Liver (tissue), 9 donors: ENCODE results near the gene CMIP. TPM values are rescaled to one million over a fixed set of nuclear protein-coding genes. Genes with fewer than 3 reads are reported as not detected.

Source experiments
- DNase-seq: peaks from one replicate; pipeline ENCODE4 v3.0.0-alpha.2; 2017; ENCODE audit warnings: low spot score
- H3K27ac ChIP-seq, 2 donors: one replicate each; pipeline ENCODE4 v1.7.0; 2013; ENCODE audit warnings: inconsistent platforms in 2 of 2, low read length in 2 of 2, control low read depth in 1 of 2, low read depth in 1 of 2, mild to moderate bottlenecking in 1 of 2
- H3K27me3 ChIP-seq, 4 donors: one replicate each; pipeline versions ENCODE4 v1.6.1 to v1.7.0; 2013; ENCODE audit warnings: low read length in 3 of 4, inconsistent platforms in 1 of 4, mild to moderate bottlenecking in 1 of 4, moderate library complexity in 1 of 4; ENCODE audit not compliant: control insufficient read depth in 4 of 4, insufficient read depth in 4 of 4
- H3K36me3 ChIP-seq, 4 donors: one replicate each; pipeline versions ENCODE4 v1.6.1 to v1.7.0; 2013; ENCODE audit warnings: low read length in 3 of 4, mild to moderate bottlenecking in 3 of 4, low read depth in 1 of 4, moderate library complexity in 1 of 4; ENCODE audit not compliant: control insufficient read depth in 4 of 4, insufficient read depth in 3 of 4
- H3K4me1 ChIP-seq, 4 donors: one replicate each; pipeline versions ENCODE4 v1.6.1 to v1.7.0; 2013; ENCODE audit warnings: low read length in 3 of 4, mild to moderate bottlenecking in 3 of 4, moderate library complexity in 1 of 4; ENCODE audit not compliant: control insufficient read depth in 4 of 4, insufficient read depth in 4 of 4
- H3K4me3 ChIP-seq, 3 donors: one replicate each; pipeline versions ENCODE4 v1.6.1 to v1.7.0; 2013; ENCODE audit warnings: low read length in 3 of 3, control low read depth in 1 of 3, low read depth in 1 of 3, mild to moderate bottlenecking in 1 of 3
- H3K9ac ChIP-seq, 2 donors: one replicate each; pipeline ENCODE4 v1.7.0; 2013; ENCODE audit warnings: low read length in 2 of 2, mild to moderate bottlenecking in 2 of 2, moderate library complexity in 2 of 2, control low read depth in 1 of 2, low read depth in 1 of 2
- H3K9me3 ChIP-seq, 4 donors: one replicate each; pipeline versions ENCODE4 v1.6.1 to v1.7.0; 2013; ENCODE audit warnings: low read length in 3 of 4; ENCODE audit not compliant: control insufficient read depth in 4 of 4
- FOXA1 ChIP-seq: IDR thresholded peaks from 2 replicates; pipeline ENCODE4 v1.6.1; 2016; ENCODE audit warnings: antibody characterized with exemption
- HNF4G ChIP-seq: IDR thresholded peaks from 2 replicates; pipeline ENCODE4 v1.6.1; 2016; ENCODE audit warnings: antibody characterized with exemption
- JUND ChIP-seq, 2 donors: IDR thresholded peaks; 2 replicates each; pipeline ENCODE4 v1.6.1; 2016; ENCODE audit warnings: antibody characterized with exemption in 2 of 2
- NR2F2 ChIP-seq: IDR thresholded peaks from 2 replicates; pipeline ENCODE4 v1.6.1; 2016; ENCODE audit warnings: antibody characterized with exemption
- RAD21 ChIP-seq, 2 donors: IDR thresholded peaks; 2 replicates each; pipeline ENCODE4 v1.6.1; 2016; ENCODE audit warnings: antibody characterized with exemption in 2 of 2, mild to moderate bottlenecking in 2 of 2
- RXRA ChIP-seq, 2 donors: IDR thresholded peaks; 2 replicates each; pipeline ENCODE4 v1.6.1; 2017 to 2018; ENCODE audit warnings: antibody characterized with exemption in 2 of 2, mild to moderate bottlenecking in 1 of 2
- YY1 ChIP-seq: IDR thresholded peaks from 2 replicates; pipeline ENCODE4 v1.6.1; 2016; ENCODE audit warnings: antibody characterized with exemption, mild to moderate bottlenecking
- WGBS: extraction: QIAGEN DNeasy Blood & Tissue Kit; methylation state at CpG from one replicate; pipeline ENCODE4 v1.1.7; 2013; 5-methylcytosine and 5-hydroxymethylcytosine counted together
- polyA plus RNA-seq, 2 donors: library from polyadenylated mRNA; stranded (reverse) in 1 of 2; unstranded in 1 of 2; fragments of 200-250 nt in 1 of 2; fragments of >200 nt in 1 of 2; fragmentation: Nextera tagmentation in 1 of 2; extraction: Ambion mirVana in 1 of 2; gene quantifications; one replicate each; pipeline versions ENCODE4 v1.2.1 to v1.2.3, GENCODE V29; 2013 to 2015
- total RNA-seq, 2 donors: library from RNA; depleted of rRNA; stranded (reverse); fragments of >200 nt; gene quantifications; one replicate each; pipeline ENCODE4 v1.2.3, GENCODE V29; 2014
- TF ChIP-seq, protein P1 (sequence below): IDR thresholded peaks from 2 replicates; pipeline ENCODE4 v1.6.1; 2016; ENCODE audit warnings: antibody characterized with exemption
- TF ChIP-seq, protein P2 (sequence below): IDR thresholded peaks from 2 replicates; pipeline ENCODE4 v1.6.1; 2016; ENCODE audit warnings: antibody characterized with exemption
- TF ChIP-seq, protein P3 (sequence below): IDR thresholded peaks from 2 replicates; pipeline ENCODE4 v1.6.1; 2016; ENCODE audit warnings: antibody characterized with exemption, mild to moderate bottlenecking
- donor health status: healthy.
- donor health status: healthy.
- donor health status: healthy.
- donor health status: healthy.
- donor health status: healthy.

CMIP gene
- total and polyA plus RNA-seq, 4 donors: 1.7 to 15.6 (median 10.1) TPM

DNA sequence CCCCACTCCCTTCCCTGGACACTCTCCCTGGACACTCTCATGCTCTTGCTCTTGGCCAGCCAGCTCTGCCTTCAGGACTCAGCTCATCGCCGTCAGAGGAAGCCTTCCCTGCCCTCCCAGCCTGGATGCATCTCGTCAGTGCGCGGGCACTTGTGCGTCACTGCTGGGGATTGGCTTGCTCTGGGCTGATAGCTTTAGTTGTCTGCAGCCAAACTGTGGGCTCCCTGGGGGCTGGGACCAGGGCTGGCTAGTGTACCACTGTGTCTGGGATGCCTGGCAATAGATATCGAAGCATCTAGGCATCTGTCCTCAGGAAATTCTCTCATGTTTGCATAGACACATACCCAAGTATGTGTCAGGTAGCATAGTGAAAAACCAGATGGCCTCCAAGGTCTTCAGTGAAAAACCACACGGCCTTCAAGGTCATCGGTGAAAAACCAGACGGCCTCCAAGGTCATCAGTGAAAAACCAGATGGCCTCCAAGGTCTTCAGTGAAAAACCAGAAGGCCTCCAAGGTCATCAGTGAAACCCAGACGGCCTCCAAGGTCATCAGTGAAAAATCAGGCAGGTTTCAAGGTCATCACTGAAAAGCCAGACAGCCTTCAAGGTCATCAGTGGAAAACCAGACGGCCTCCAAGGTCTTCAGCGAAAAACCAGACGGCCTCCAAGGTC lies 72.0 kb downstream of the CMIP start:
- no peak for DNase-seq
- TF ChIP-seq YY1 (no peak), RXRA (IDR thresholded peaks at IDR 0.05) (no peak), NR2F2 (peak; percentile 64)
- TF ChIP-seq, protein P1, sequence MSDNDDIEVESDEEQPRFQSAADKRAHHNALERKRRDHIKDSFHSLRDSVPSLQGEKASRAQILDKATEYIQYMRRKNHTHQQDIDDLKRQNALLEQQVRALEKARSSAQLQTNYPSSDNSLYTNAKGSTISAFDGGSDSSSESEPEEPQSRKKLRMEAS: no peak
- TF ChIP-seq, protein P2, sequence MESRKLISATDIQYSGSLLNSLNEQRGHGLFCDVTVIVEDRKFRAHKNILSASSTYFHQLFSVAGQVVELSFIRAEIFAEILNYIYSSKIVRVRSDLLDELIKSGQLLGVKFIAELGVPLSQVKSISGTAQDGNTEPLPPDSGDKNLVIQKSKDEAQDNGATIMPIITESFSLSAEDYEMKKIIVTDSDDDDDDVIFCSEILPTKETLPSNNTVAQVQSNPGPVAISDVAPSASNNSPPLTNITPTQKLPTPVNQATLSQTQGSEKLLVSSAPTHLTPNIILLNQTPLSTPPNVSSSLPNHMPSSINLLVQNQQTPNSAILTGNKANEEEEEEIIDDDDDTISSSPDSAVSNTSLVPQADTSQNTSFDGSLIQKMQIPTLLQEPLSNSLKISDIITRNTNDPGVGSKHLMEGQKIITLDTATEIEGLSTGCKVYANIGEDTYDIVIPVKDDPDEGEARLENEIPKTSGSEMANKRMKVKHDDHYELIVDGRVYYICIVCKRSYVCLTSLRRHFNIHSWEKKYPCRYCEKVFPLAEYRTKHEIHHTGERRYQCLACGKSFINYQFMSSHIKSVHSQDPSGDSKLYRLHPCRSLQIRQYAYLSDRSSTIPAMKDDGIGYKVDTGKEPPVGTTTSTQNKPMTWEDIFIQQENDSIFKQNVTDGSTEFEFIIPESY: no peak
- Histone ChIP-seq H3K4me3 (no peak overlapping the region), H3K4me1 (peaks cover 11 to 26% (median 18%) of the 10 kb centered on the region in 4 donors), H3K9ac (no peak overlapping the region), H3K27ac (no peak overlapping the region), H3K36me3 (peaks cover 0 to 2% (median 0%) of the 10 kb centered on the region in 4 donors), H3K27me3 (no peaks in the 10 kb centered on the region), H3K9me3 (no peaks in the 10 kb centered on the region)
- WGBS: 92% methylated on average over 14 of the region's 14 CpGs

DNA sequence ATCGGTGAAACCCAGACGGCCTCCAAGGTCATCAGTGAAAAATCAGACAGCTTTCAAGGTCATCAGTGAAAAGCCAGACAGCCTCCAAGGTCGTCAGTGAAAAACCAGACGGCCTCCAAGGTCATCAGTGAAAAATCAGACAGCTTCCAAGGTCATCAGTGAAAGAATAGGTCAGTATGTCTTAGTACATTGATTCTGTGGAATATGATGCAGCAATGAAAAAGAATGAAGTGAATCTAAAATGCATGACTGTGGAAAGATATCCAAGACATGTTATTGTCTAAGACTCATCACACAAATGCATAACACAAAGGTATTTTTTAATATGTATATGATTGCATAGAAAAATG lies 72.5 kb downstream of the CMIP start:
- Histone ChIP-seq H3K9ac (no peak overlapping the region), H3K27me3 (no peaks in the 10 kb centered on the region), H3K4me3 (no peak overlapping the region), H3K36me3 (peaks cover 0 to 2% (median 0%) of the 10 kb centered on the region in 4 donors), H3K4me1 (peaks cover 11 to 26% (median 18%) of the 10 kb centered on the region in 4 donors), H3K9me3 (no peaks in the 10 kb centered on the region), H3K27ac (no peak overlapping the region)
- DNase-seq: no peak
- 93% methylated on average over 4 of the region's 4 CpGs for WGBS
- TF ChIP-seq NR2F2 (peak; percentile 4), RAD21 (IDR thresholded peaks at IDR 0.05) (no peak)

DNA sequence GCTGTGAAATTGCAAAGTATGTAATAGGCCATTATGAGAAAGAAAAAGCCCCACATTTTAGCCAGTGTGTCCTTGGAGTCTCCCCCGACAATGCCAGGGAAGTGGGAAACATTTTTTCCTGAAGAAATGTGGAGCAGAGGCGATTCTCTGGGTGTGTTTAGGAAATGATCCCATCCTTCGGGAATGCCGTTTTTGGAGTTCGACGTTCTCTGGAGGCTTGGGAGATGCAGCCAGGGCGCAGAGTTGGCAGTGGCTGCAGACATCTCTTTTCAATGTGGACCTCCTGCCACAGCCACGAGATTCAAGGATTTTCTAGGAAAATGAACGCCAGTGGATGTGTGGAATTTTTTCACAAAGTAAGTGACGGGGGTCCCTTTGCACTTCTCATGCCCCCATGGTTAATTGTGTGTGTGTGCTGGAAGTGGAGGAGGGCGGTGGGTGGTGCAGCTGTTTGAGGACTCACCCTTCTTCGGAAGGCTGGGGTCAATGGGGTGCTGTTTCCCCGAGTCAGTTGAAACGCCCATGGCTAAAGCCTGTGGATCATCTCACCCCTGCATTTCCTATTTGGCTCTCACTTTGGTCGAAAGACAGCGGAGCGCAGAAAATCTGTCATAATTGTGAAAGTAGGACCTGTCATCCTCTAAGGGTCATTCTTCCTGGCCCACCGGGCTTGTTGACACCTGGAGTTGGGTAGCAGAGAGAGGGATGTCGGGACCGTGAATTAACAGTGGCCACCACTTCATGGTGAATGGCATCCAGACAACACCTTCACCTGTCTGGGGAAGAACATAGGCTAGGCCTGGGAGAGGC lies 73.2 kb downstream of the CMIP start:
- Histone ChIP-seq H3K9ac (no peak overlapping the region), H3K36me3 (peaks cover 0 to 2% (median 0%) of the 10 kb centered on the region in 4 donors), H3K4me3 (no peak overlapping the region), H3K27me3 (no peaks in the 10 kb centered on the region), H3K4me1 (peaks cover 10 to 25% (median 18%) of the 10 kb centered on the region in 4 donors), H3K9me3 (no peaks in the 10 kb centered on the region), H3K27ac (peak overlapping the region in 1 of 2 donors; percentile 49)
- DNase-seq: no peak
- peak in 1 of 2 donors; percentile 38 for TF ChIP-seq JUND (IDR thresholded peaks at IDR 0.05)
- TF ChIP-seq, protein P3, sequence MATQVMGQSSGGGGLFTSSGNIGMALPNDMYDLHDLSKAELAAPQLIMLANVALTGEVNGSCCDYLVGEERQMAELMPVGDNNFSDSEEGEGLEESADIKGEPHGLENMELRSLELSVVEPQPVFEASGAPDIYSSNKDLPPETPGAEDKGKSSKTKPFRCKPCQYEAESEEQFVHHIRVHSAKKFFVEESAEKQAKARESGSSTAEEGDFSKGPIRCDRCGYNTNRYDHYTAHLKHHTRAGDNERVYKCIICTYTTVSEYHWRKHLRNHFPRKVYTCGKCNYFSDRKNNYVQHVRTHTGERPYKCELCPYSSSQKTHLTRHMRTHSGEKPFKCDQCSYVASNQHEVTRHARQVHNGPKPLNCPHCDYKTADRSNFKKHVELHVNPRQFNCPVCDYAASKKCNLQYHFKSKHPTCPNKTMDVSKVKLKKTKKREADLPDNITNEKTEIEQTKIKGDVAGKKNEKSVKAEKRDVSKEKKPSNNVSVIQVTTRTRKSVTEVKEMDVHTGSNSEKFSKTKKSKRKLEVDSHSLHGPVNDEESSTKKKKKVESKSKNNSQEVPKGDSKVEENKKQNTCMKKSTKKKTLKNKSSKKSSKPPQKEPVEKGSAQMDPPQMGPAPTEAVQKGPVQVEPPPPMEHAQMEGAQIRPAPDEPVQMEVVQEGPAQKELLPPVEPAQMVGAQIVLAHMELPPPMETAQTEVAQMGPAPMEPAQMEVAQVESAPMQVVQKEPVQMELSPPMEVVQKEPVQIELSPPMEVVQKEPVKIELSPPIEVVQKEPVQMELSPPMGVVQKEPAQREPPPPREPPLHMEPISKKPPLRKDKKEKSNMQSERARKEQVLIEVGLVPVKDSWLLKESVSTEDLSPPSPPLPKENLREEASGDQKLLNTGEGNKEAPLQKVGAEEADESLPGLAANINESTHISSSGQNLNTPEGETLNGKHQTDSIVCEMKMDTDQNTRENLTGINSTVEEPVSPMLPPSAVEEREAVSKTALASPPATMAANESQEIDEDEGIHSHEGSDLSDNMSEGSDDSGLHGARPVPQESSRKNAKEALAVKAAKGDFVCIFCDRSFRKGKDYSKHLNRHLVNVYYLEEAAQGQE: peak; percentile 51
- no peak for TF ChIP-seq FOXA1
- TF ChIP-seq HNF4G: no peak
- TF ChIP-seq RXRA (IDR thresholded peaks at IDR 0.05): no peak
- 82% methylated on average over 20 of the region's 20 CpGs for WGBS
